Activated T-cell treated with anti-CD3 and anti-CD28 coated beads for 1 hour (primary cell): Measurements from ENCODE around the gene GTF2B.
"Not testable (repeated sequence)": the region's sequence is repeated elsewhere in the genome, so short reads cannot be mapped to it uniquely, and the experiment has no call there.

Experiments
- DNase-seq: peaks from one replicate; pipeline ENCODE4 v3.0.0-alpha.2; 2020; ENCODE audit warnings: low read depth

The GTF2B gene

DNA sequence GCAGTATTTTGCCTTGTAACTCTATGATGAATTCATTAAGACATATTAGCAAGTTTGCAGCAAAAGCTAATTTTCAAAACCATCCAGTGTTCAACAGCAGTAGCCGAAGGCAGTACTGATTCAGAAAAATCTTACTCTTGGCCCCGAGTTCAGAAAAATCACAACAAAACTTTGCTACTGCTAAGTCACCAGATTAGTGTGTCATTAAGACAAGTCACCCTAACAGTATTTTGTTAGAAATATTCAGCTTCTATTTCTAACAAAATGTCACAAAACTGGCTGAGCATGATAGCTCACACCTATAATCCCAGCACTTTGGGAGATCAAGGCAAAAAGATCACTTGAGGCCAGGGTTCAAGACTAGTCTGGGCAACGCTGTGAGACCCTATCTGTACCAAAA, 8.2 kb downstream of the GTF2B start:
- DNase-seq, result no peak

DNA sequence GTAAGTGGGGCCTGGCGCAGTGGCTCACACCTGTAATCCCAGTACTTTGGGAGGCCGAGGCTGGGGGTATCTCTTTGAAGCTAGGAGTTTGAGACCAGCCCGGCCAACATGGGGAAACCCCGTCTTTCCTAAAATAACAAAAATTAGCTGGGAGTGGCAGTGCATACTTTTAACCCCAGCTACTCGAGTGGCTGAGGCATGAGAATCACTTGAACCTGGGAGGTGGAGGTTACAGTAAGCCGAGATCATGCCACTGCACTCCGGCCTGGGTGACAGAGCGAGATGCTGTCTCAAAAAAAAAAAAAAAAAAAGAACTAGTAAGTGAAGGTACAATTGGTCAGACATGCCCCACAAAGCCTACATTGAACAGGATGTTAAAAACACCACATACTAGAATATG, 10.7 kb downstream of the GTF2B start:
- not testable (repeated sequence) for DNase-seq

DNA sequence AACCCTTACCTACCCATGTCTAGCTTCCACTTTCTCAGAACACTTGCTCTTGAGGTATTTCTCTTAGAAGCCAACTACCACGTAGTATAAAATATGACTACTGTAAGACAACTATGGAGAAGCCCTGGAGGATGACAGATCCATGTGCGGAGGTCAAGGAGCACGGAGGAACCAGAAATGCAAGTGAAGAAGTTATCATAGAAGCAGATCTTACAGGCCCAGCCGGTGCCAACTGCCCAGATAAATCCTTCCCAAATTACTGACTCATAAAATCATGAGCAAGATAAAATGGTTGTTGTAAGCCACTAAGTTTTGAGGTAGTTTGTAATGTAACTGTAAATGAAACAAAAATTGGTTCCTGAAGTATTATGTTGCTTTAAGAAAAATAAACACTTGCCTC, 12.6 kb downstream of the GTF2B start:
- DNase-seq, result no peak

DNA sequence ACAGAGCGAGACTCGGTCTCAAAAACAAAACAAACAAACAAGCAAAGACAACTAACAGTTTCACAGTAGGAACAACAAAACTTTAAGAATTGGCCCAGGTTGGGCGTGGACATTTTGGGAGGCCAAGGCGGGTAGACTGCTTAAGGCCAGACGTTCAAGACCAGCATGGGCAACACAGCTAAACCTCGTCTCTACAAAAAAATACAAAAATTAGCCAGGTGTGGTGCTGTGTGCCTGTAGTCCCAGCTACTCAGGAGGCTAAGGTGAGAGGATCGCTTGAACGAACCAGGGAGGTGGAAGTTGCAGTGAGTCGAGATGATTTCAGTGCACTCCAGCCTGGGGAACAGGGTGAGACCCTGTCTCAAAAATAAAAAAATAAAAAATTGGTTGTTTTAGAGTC, 13.5 kb downstream of the GTF2B start:
- DNase-seq, result no peak

DNA sequence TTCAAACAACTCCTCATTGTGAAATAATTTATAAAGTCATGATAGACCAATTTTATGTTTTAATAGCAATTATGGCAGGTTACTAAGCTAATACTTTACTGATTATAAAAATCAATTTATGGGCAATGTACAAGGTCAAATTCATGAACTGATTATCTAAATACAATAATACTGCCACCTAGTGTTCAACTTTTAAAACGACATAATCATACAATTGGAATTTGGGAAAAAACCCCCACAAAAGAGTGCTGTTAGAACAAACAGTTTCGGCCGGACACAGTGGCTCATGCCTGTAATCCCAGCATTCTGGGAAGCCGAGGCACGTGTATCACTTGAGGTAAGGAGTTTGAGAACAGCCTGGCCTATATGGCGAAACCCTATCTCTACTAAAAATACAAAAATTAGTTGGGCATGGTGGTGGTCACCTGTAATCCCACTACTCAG, 14.0 kb downstream of the GTF2B start:
- no peak for DNase-seq

DNA sequence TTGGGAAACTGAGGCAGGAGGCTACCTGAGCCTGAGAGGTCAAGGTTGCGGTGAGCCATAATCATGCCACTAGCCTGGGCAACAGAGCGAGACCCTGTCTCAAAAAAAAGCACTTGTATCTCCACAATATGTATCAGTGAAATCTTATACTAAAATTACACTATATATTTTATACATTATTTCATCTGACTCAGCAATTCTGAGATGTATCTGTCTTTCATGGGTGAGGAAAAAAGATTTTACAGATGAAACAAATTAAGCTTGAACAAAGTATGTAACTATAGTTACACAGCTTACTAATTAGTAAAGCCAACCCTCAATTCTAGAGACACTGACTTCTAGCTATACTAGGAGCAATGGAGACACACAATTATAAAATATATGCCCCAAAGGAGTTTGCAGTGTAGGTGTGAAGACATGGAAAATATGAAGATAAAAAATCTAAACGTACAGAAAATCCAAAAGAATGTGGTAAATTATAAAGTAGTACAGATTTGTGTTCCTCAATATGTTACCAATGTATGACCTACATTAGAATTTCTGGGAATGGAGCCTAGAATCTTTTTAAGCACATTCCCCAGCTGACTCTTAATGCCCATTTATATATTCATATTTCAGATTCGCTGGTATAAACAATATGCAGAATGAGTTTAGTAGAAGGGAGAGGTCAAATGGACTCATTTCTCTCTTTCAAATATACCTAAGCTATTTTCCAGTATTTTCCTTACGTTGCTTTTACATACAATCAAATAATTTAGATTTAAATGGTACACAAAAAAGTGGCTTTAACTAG, 14.6 kb downstream of the GTF2B start:
- DNase-seq, result no peak

DNA sequence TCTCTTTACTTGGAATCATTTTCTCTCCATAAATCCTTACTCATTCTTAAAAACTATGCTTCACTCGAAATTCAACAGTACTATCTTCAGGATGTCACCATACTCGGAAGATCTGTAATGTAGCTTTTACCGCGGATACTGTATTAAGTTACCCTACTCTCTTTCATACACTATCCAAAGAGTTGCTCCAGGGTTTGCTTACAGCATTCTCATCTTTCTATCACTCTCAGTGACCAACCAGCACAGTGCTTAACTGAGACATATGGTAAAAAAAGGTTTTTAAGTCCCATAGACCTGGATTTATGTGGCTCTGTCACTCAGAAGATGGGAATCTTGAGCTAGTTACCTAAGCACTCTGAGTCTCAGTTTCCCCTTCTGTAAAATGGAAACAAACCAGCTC, 15.8 kb downstream of the GTF2B start:
- DNase-seq, result no peak

DNA sequence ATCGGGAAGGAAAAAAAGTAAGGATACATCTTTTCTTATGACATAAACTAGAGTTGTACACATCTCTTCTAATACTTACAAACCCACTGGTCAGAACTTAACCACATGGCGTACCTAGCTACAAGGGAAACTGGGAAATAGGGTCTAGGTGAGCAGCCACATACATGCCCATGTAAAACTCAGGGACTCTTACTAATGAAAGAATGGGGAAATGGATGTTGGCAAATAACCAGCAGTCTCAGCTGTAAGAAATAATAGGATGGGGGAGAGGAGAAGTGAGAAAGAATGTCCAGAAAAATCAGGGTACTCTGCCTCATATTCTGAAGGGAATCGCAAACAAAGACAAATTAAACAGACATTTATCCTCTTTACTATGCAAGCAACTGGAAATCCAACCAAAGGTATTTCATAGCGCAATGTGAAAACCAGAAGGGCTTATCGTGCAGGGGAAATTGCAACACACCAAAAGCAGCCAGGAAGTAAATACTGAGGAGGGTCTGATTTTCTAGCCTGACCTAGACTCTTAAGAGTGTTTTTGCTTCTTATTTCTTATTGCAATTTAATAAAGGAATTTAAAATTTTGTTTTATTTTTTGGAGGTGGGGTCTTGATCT, 17.5 kb downstream of the GTF2B start:
- DNase-seq, result no peak

DNA sequence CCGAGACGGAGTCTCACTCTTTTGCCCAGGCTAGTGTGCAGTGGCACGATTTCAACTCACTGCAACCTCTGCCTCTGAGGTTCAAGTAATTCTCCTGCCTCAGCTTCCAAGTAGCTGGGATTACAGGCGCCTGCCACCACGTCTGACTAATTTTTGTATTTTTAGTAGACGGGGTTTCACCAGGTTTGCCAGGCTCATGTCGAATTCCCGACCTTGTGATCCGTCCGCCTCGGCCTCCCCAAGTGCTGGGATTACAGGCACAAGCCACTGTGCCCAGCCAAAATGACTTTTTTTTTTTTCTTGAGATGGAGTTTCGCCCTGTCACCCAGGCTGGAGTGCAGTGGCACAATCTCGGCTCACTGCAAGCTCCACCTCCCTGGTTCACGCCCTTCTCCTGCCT, 21.7 kb downstream of the GTF2B start:
- not testable (repeated sequence) for DNase-seq

DNA sequence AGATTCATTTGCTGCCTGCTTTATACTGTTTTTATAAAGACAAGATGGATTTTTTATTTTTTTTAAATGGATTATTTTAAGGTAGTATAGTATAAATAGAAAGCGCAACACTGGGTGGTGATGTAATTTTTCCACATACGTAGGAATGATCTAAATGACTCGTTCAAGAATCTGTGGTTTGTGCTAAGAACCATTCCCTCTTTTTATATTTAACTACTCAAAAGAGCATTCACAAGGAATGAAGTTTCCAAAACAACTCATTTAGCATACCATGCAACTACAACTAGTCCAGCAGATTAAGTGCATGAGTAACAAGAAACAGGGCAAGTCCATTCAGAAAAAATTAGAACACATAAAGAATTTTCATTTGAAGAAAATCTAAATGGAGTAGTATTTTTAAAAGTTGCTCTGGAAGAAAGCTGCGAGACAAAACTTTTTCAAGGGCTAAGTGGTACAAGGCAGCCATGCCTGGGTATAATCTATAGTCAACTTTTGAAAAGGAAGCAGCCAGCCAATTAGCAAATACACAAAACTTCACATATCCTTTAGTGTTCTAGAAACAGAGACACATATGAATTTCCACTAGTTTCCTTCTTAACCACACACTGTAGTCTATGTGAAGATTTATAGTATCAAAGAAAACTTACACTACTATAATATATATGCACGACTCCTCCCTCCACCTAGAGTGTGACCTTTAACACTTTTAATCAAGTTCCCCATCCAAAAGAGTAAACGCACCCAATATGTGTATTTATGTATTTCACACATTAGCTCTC, 23.4 kb downstream of the GTF2B start:
- no peak for DNase-seq

DNA sequence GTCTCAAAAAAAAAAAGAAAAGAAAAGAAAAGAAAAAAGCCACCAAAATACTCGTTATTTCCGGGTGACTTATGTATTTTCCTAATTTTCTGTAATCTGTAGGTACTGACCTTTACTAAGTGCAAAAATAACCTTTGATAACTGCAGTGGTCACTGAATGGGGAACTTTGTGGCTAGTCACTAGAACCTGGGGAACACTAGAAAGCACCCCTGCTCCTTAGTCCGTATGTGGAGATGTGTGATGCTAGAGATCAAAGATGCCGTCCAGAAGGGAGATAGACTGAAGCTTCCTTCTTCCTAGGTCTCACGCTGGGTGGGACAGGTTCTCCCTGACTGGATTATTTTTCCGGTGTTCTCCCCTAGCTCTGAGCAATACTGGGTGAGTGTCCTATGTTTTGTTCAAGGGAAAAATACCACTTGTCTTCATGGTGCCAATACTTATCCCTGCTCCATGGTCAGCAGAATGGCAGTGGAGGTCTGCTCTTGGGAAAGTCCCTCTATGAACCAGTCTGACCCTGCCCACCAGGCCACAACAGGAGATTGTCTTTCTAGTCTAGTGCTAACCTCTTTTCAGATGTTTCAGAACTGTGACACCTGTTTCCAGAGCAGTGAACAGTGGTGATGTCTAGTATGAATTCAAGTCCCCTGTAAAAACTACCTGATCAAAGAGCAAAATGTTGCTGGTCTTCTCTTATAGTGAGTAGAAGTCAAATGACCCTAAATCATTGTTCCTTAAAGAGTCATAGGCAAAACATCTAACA, 39.9 kb downstream of the GTF2B start:
- no peak for DNase-seq

DNA sequence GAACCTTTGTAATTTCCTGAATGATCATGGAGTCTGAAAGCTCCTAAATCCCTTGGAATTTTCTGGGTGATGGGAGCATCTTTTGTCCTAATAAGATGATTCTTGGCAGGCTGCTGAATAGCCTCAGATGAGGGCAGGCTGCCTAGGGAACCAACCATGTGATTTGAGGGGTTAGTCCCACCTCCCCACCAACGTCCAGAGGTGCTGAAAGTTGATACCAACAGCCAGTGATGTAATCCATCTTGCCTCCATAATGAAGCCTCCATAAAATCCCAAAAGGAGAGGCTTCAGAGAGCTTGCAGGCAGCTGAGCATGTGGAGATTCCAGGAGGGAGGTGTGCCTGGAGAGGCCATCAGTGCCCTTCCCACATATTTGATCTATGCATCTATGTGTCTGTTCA, 43.7 kb downstream of the GTF2B start:
- DNase-seq, result no peak

DNA sequence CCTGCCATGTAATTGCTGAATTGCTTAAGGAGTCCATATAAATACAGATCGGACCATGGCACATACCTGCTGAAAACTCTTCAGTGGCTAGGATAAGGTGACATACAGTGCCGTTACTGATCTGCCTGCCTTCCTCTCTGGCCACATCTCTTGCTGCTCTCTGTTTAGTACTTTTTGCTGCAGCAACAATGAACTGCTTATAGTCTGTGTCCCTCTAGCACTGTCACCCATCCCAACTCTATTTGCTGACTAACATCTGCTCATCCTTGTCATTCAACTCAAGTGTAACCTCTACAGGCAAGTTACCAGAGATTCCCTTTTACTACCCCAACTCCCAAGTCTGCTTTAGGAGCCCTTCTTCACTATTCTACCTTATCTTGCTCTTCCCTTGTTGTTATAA, 65.6 kb downstream of the GTF2B start:
- DNase-seq, result no peak

DNA sequence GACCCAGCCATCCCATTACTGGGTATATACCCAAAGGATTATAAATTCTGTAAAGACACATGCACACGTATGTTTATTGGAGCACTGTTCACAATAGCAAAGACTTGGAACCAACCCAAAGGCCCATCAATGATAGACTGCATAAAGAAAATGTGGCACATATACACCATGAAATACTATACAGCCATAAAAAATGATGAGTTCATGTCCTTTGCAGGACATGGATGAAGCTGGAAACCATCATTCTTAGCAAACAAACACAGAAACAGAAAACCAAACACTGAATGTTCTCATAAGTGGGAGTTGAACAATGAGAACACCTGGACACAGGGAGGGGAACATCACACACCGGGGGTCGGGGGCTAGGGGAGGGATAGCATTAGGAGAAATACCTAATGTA, 71.7 kb downstream of the GTF2B start:
- not testable (repeated sequence) for DNase-seq

DNA sequence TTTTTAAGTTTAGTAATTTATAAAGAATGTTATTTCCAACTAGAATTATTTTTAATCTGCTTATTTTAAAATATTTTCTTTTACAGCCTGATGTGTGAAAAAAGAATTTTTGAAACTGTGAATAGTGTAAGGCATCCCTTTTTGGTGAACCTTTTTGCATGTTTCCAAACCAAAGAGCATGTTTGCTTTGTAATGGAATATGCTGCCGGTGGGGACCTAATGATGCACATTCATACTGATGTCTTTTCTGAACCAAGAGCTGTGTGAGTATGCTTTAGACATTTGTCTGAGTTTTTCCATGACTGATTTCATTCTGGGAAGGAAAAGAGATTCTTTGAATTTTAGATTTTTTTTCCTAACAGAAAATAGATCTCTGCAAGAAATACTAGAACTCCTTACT, 77.9 kb downstream of the GTF2B start:
- DNase-seq, result no peak

DNA sequence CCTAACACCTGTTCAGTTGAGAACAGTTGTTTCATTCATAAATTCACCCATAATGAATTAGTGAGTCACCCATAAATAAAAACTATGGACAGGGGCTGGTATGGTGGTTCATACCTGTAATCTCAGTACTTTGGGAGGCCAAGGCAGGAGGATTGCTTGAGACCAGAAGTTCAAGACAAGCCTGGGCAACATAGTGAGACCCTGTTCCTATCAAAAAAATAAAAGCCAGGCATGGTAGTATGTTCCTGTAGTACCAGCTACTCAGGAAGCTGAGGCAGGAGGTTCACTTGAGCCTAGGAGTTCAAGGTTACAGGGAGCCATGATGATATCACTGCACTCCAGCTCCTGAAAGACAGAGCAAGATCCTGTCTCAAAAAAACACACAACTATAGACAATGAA, 79.0 kb downstream of the GTF2B start:
- no peak for DNase-seq

DNA sequence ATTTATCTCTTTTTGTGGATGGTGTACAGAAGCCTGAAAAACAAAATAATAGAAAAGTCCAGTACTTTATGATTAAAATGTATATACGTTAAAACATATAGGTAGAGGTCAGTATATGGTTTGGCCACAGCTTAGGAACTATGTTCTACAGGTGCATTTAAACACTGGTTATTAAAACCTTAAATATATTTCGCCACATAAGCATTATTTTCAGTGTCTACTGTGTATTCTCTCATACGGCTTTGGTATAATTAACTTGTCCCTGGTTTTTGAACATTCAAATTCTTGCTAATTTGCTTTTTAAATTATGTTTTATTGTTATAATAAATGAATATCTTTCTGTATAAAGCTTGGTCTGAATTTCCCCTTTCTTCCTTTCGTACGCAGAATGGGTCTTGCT, 87.9 kb downstream of the GTF2B start:
- DNase-seq, result no peak

DNA sequence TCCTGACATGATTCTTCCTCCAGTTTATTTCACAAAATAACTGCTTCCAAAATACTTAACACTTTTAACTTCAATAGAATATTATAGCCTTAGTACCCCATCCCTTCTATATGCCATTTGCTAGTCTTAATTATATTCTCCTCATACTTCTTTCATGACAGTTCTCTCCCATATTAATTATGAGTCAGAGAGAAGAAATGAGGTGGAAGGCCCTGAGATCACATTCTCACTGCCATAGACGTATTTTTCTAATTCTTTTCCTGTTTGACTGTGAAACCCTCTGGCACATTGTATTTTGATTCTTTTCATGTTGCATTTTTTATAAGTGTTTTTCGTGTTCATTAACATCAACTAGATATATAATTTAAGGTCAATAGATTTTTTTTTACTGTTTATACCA, 88.4 kb downstream of the GTF2B start:
- no peak for DNase-seq
